OCI-LY1 (cell line): Measurements from ENCODE around the gene AGTPBP1.

ENCODE experiments used
- H2AFZ ChIP-seq: fragments of 200-600 bp; sonication (generic), shearing (Covaris generic); 2 replicates; pipeline ENCODE4 v1.6.0; 2014; ENCODE audit warnings: antibody characterized with exemption, mild to moderate bottlenecking, low read length
- H3F3A ChIP-seq: fragments of 200-600 bp; sonication (generic), shearing (Covaris generic); 2 replicates; pipeline ENCODE4 v1.6.0; 2014; ENCODE audit warnings: mild to moderate bottlenecking, antibody characterized with exemption, low read length, moderate library complexity; ENCODE audit not compliant: insufficient read depth
- H3K27ac ChIP-seq: fragments of 200-600 bp; sonication (generic); 2 replicates; pipeline ENCODE4 v1.5.1; 2014; ENCODE audit warnings: low read length, mixed run types, mild to moderate bottlenecking, low read depth; ENCODE audit not compliant: poor library complexity, severe bottlenecking
- H3K27me3 ChIP-seq: fragments of 200-600 bp; sonication (generic); 2 replicates; pipeline ENCODE4 v1.6.0; 2014; ENCODE audit warnings: antibody characterized with exemption, mild to moderate bottlenecking, low read length, moderate library complexity; ENCODE audit not compliant: insufficient read depth
- H3K36me3 ChIP-seq: fragments of 200-600 bp; sonication (generic); 2 replicates; pipeline ENCODE4 v1.6.1; 2014; ENCODE audit warnings: mild to moderate bottlenecking, antibody characterized with exemption, low read length, moderate library complexity, mixed read lengths; ENCODE audit not compliant: insufficient read depth
- H3K4me1 ChIP-seq: fragments of 200-600 bp; sonication (generic); 2 replicates; pipeline ENCODE4 v1.5.1; 2014; ENCODE audit warnings: mild to moderate bottlenecking, low read length, moderate library complexity; ENCODE audit not compliant: insufficient read depth, severe bottlenecking
- H3K4me2 ChIP-seq: fragments of 200-600 bp; sonication (generic), shearing (Covaris generic); 2 replicates; pipeline ENCODE4 v1.6.1; 2014; ENCODE audit warnings: low read length
- H3K4me3 ChIP-seq: fragments of 200-600 bp; sonication (generic); 2 replicates; pipeline ENCODE4 v1.5.1; 2014; ENCODE audit warnings: low read length, low read depth, mild to moderate bottlenecking, mixed read lengths; ENCODE audit not compliant: poor library complexity, severe bottlenecking
- H3K79me2 ChIP-seq: fragments of 200-600 bp; shearing (Covaris generic); 2 replicates; pipeline ENCODE4 v1.6.1; 2016; ENCODE audit warnings: mixed run types, low read length, mixed read lengths; ENCODE audit not compliant: insufficient read depth
- H3K9ac ChIP-seq: fragments of 200-600 bp; sonication (generic), shearing (Covaris generic); 2 replicates; pipeline ENCODE4 v1.6.1; 2014; ENCODE audit warnings: mild to moderate bottlenecking, low read length, mixed read lengths
- H3K9me2 ChIP-seq: fragments of 200-600 bp; sonication (generic), shearing (Covaris generic); 2 replicates; pipeline ENCODE4 v1.6.1; 2014; ENCODE audit warnings: low read depth, mild to moderate bottlenecking, low read length, mixed read lengths
- H3K9me3 ChIP-seq: fragments of 200-600 bp; shearing (Covaris generic); 2 replicates; pipeline ENCODE4 v1.6.1; 2014; ENCODE audit warnings: low read length, mixed read lengths
- H4K20me1 ChIP-seq: fragments of 200-600 bp; sonication (generic), shearing (Covaris generic); 2 replicates; pipeline ENCODE4 v1.6.0; 2016; ENCODE audit warnings: mild to moderate bottlenecking, low read length; ENCODE audit not compliant: insufficient read depth
- CTCF ChIP-seq: fragments of 200-600 bp; sonication (generic), shearing (Covaris generic); IDR thresholded peaks from 2 replicates; pipeline ENCODE4 v1.5.1; 2017; ENCODE audit warnings: mild to moderate bottlenecking, antibody characterized with exemption, low read length, moderate library complexity, mixed read lengths
- EZH2 ChIP-seq: fragments of 200-600 bp; sonication (generic), shearing (Covaris generic); IDR thresholded peaks from 2 replicates; pipeline ENCODE4 v1.8.0; 2017; ENCODE audit warnings: borderline replicate concordance, mixed run types, mild to moderate bottlenecking, antibody characterized with exemption, low read length, moderate library complexity, mixed read lengths

Gene AGTPBP1

DNA sequence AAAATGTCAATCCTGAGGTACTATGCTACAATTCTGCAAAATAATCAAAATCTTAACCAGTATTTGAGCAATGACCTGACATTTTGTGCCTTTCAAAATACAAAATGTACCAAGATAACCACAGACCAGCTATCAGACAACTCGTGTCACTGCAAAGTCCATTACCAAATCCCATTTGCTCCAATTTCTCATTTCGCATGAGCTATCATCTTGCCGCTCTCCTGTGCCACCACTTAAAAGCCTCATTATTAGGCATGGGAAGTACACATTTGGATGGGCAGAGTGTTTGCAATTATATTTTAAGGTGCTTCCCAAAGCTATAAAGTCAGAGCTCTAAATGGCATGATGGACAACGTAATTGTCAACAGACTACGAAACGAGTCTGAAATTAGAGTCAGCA lies 205.2 kb downstream of the AGTPBP1 start:
- Histone ChIP-seq H3K9me3 (no peaks in the 10 kb centered on the region), H3F3A (no peaks in the 10 kb centered on the region), H3K4me1 (no peaks in the 10 kb centered on the region), H2AFZ (no peak overlapping the region), H4K20me1 (no peaks in the 10 kb centered on the region), H3K79me2 (no peaks in the 10 kb centered on the region), H3K4me2 (no peak overlapping the region), H3K4me3 (no peak overlapping the region), H3K9me2 (no peaks in the 10 kb centered on the region), H3K27ac (no peak overlapping the region), H3K9ac (no peak overlapping the region), H3K36me3 (no peaks in the 10 kb centered on the region), H3K27me3 (no peaks in the 10 kb centered on the region)
- TF ChIP-seq EZH2 (no peak), CTCF (no peak)

- Histone ChIP-seq H3K27me3 (no peaks in the 10 kb centered on the region), H3K4me1 (no peaks in the 10 kb centered on the region), H3K4me2 (no peak overlapping the region), H2AFZ (no peak overlapping the region), H3K27ac (no peak overlapping the region), H3K9me3 (no peaks in the 10 kb centered on the region), H4K20me1 (no peaks in the 10 kb centered on the region), H3K36me3 (no peaks in the 10 kb centered on the region), H3K79me2 (no peaks in the 10 kb centered on the region), H3K4me3 (no peak overlapping the region), H3K9ac (no peak overlapping the region), H3K9me2 (no peaks in the 10 kb centered on the region), H3F3A (no peaks in the 10 kb centered on the region)
- no peak for TF ChIP-seq CTCF
- no peak for TF ChIP-seq EZH2
Measured at GRCh38 chr9:85536076-85536475, 205.7 kb downstream of the AGTPBP1 start.

GRCh38 chr9:85534340-85534739 lies 207.4 kb downstream of the AGTPBP1 start:
- no peak overlapping the region for H3K4me2 ChIP-seq
- no peaks in the 10 kb centered on the region for H3F3A ChIP-seq
- no peak overlapping the region for H3K9ac ChIP-seq
- no peaks in the 10 kb centered on the region for H3K9me3 ChIP-seq
- TF ChIP-seq CTCF (no peak), EZH2 (no peak)
- no peak overlapping the region for H3K27ac ChIP-seq
- no peaks in the 10 kb centered on the region for H3K9me2 ChIP-seq
- H3K27me3 ChIP-seq, result no peaks in the 10 kb centered on the region
- H3K79me2 ChIP-seq, result no peaks in the 10 kb centered on the region
- no peaks in the 10 kb centered on the region for H3K36me3 ChIP-seq
- H3K4me3 ChIP-seq, result no peak overlapping the region
- H2AFZ ChIP-seq, result no peak overlapping the region
- H4K20me1 ChIP-seq, result no peaks in the 10 kb centered on the region
- no peaks in the 10 kb centered on the region for H3K4me1 ChIP-seq
